Measurements from ENCODE around the gene MICOS13. TPM values are rescaled to one million over a fixed set of nuclear protein-coding genes. Genes with fewer than 3 reads are reported as not detected.

MICOS13 gene
- total RNA-seq, 1 donor from 2014 or later = 83.2 TPM

- H3K27me3 ChIP-seq = no peaks in the 10 kb centered on the region
- H3K36me3 ChIP-seq = peaks cover 0 to 14% of the 10 kb centered on the region in 2 donors
- H3K4me3 ChIP-seq = no peak overlapping the region
- intact Hi-C loops (cut with DNase I) = no loop called here
- DNase-seq (ENCODE audit: extremely low spot score in 2 of 2) = no peak
- peaks cover 62% of the 10 kb centered on the region for H3K4me1 ChIP-seq
- TF ChIP-seq CTCF (IDR thresholded peaks at IDR 0.05) (no peak), POLR2A (IDR thresholded peaks at IDR 0.05) (no peak), POLR2AphosphoS5 (IDR thresholded peaks at IDR 0.05; ENCODE audit: insufficient read depth in 1 of 2, low read depth in 1 of 2) (no peak)
- no peak overlapping the region for H3K27ac ChIP-seq
- no peaks in the 10 kb centered on the region for H3K9me3 ChIP-seq
Observed at GRCh38 chr19:5637971-5638370, 42.3 kb downstream of the MICOS13 start.

GRCh38 chr19:5635427-5635826 is 44.9 kb downstream of the MICOS13 start:
- Histone ChIP-seq H3K27ac (no peak overlapping the region), H3K4me3 (no peak overlapping the region), H3K4me1 (peaks cover 82% of the 10 kb centered on the region), H3K9me3 (no peaks in the 10 kb centered on the region), H3K36me3 (peaks cover 0 to 5% of the 10 kb centered on the region in 2 donors), H3K27me3 (no peaks in the 10 kb centered on the region)
- no peak for TF ChIP-seq CTCF (IDR thresholded peaks at IDR 0.05)
- no peak for TF ChIP-seq POLR2A (IDR thresholded peaks at IDR 0.05)
- no peak for TF ChIP-seq POLR2AphosphoS5 (IDR thresholded peaks at IDR 0.05; ENCODE audit: insufficient read depth in 1 of 2, low read depth in 1 of 2)
- intact Hi-C loops (cut with DNase I) = no loop called here
- no peak for DNase-seq (ENCODE audit: extremely low spot score in 2 of 2)

- Histone ChIP-seq H3K9me3 (no peaks in the 10 kb centered on the region), H3K27ac (peak overlapping the region; percentile 45), H3K4me1 (peaks cover 94% of the 10 kb centered on the region), H3K4me3 (peak overlapping the region in 1 of 2 donors; percentile 5), H3K27me3 (no peaks in the 10 kb centered on the region), H3K36me3 (peaks cover 0 to 24% of the 10 kb centered on the region in 2 donors)
- intact Hi-C loops (cut with DNase I) = no loop called here
- no peak for DNase-seq (ENCODE audit: extremely low spot score in 2 of 2)
- TF ChIP-seq POLR2AphosphoS5 (IDR thresholded peaks at IDR 0.05; ENCODE audit: insufficient read depth in 1 of 2, low read depth in 1 of 2) = no peak
- no peak for TF ChIP-seq CTCF (IDR thresholded peaks at IDR 0.05)
- no peak for TF ChIP-seq POLR2A (IDR thresholded peaks at IDR 0.05)
Observed at GRCh38 chr19:5632657-5633056, 47.7 kb downstream of the MICOS13 start.

GRCh38 chr19:5632241-5632612 is 48.1 kb downstream of the MICOS13 start:
- Histone ChIP-seq H3K4me3 (peak overlapping the region; percentile 5), H3K4me1 (peaks cover 96% of the 10 kb centered on the region), H3K36me3 (peaks cover 0 to 28% of the 10 kb centered on the region in 2 donors), H3K27me3 (no peaks in the 10 kb centered on the region), H3K27ac (peak overlapping the region; percentile 45), H3K9me3 (no peaks in the 10 kb centered on the region)
- TF ChIP-seq POLR2A (IDR thresholded peaks at IDR 0.05) = no peak
- no peak for TF ChIP-seq CTCF (IDR thresholded peaks at IDR 0.05)
- no peak for TF ChIP-seq POLR2AphosphoS5 (IDR thresholded peaks at IDR 0.05; ENCODE audit: insufficient read depth in 1 of 2, low read depth in 1 of 2)
- no peak for DNase-seq (ENCODE audit: extremely low spot score in 2 of 2)
- intact Hi-C loops (cut with DNase I) = no loop called here

- intact Hi-C loops (cut with DNase I) = no loop called here
- Histone ChIP-seq H3K36me3 (peaks cover 0 to 34% of the 10 kb centered on the region in 2 donors), H3K9me3 (no peaks in the 10 kb centered on the region), H3K4me3 (peak overlapping the region; percentile 5 to 11), H3K27ac (peak overlapping the region; percentile 45), H3K4me1 (peaks cover 98% of the 10 kb centered on the region), H3K27me3 (no peaks in the 10 kb centered on the region)
- no peak for DNase-seq (ENCODE audit: extremely low spot score in 2 of 2)
- no peak for TF ChIP-seq CTCF (IDR thresholded peaks at IDR 0.05)
- no peak for TF ChIP-seq POLR2AphosphoS5 (IDR thresholded peaks at IDR 0.05; ENCODE audit: insufficient read depth in 1 of 2, low read depth in 1 of 2)
- TF ChIP-seq POLR2A (IDR thresholded peaks at IDR 0.05) = no peak
Observed at GRCh38 chr19:5631567-5632240, 48.6 kb downstream of the MICOS13 start.
